Measurements from ENCODE around the gene DNAH17. TPM values are rescaled to one million over a fixed set of nuclear protein-coding genes. Genes with fewer than 3 reads are reported as not detected.

DNAH17 gene
- polyA plus RNA-seq, 3 donors = 0.01 to 0.51 (median 0.11) TPM

GRCh38 chr17:78478757-78479297, 98.4 kb downstream of the DNAH17 start:
- Mint-ChIP-seq H3K4me1 (no peaks in the 10 kb centered on the region), H3K36me3 (no peaks in the 10 kb centered on the region), H3K27ac (no peak overlapping the region), H3K9me3 (no peaks in the 10 kb centered on the region), H3K27me3 (ENCODE audit: low read depth in 3 of 3) (peaks cover 0 to 11% (median 5%) of the 10 kb centered on the region in 3 donors), H3K4me3 (no peak overlapping the region)
- Histone ChIP-seq H3K9me3 (replicated peaks in 1 of 2; ENCODE audit: control insufficient read depth in 1 of 2, insufficient read depth in 1 of 2, low read length in 2 of 2) (no peaks in the 10 kb centered on the region), H3K4me1 (ENCODE audit: control insufficient read depth in 1 of 2, insufficient read depth in 2 of 2, low read length in 2 of 2) (no peaks in the 10 kb centered on the region), H2AFZ (ENCODE audit: insufficient read depth, low read depth, low read length, poor library complexity, severe bottlenecking) (no peak overlapping the region), H3K36me3 (replicated peaks in 1 of 2; ENCODE audit: control insufficient read depth in 1 of 2, insufficient read depth in 2 of 2, low read length in 2 of 2) (no peaks in the 10 kb centered on the region), H3K27me3 (ENCODE audit: control insufficient read depth in 2 of 2, insufficient read depth in 2 of 2, low read length in 2 of 2) (peaks cover 0 to 2% of the 10 kb centered on the region in 2 donors), H3K79me2 (ENCODE audit: insufficient read depth, low read length) (no peaks in the 10 kb centered on the region), H3K4me3 (replicated peaks in 1 of 3; ENCODE audit: low read depth in 2 of 3, low read length in 3 of 3) (no peak overlapping the region), H3K4me2 (replicated peaks; ENCODE audit: extremely low read depth, low read length, poor library complexity, severe bottlenecking) (no peak overlapping the region), H3K9ac (ENCODE audit: insufficient read depth, low read length, poor library complexity, severe bottlenecking) (no peak overlapping the region), H4K20me1 (ENCODE audit: insufficient read depth, low read length) (no peaks in the 10 kb centered on the region), H3K27ac (ENCODE audit: low read depth in 1 of 2, low read length in 2 of 2) (no peak overlapping the region)
- DNase-seq = no peak
- 93% methylated on average over 5 of the region's 6 CpGs for WGBS (ENCODE audit: insufficient coverage)
- intact Hi-C loops (cut with micrococcal nuclease) = no loop called here
- no peak for TF ChIP-seq CTCF (IDR thresholded peaks at IDR 0.05)

GRCh38 chr17:78477913-78478756, 99.1 kb downstream of the DNAH17 start:
- H2AFZ ChIP-seq (ENCODE audit: insufficient read depth, low read depth, low read length, poor library complexity, severe bottlenecking) = no peak overlapping the region
- Mint-ChIP-seq H3K4me1 (no peaks in the 10 kb centered on the region), H3K27me3 (ENCODE audit: low read depth in 3 of 3) (peaks cover 0 to 13% (median 3%) of the 10 kb centered on the region in 3 donors), H3K36me3 (no peaks in the 10 kb centered on the region), H3K4me3 (no peak overlapping the region), H3K9me3 (no peaks in the 10 kb centered on the region), H3K27ac (no peak overlapping the region)
- no peak overlapping the region for H3K27ac ChIP-seq (ENCODE audit: low read depth in 1 of 2, low read length in 2 of 2)
- DNase-seq = no peak
- no peak overlapping the region for H3K4me3 ChIP-seq (replicated peaks in 1 of 3; ENCODE audit: low read depth in 2 of 3, low read length in 3 of 3)
- no peaks in the 10 kb centered on the region for H3K36me3 ChIP-seq (replicated peaks in 1 of 2; ENCODE audit: control insufficient read depth in 1 of 2, insufficient read depth in 2 of 2, low read length in 2 of 2)
- no peak overlapping the region for H3K9ac ChIP-seq (ENCODE audit: insufficient read depth, low read length, poor library complexity, severe bottlenecking)
- H3K27me3 ChIP-seq (ENCODE audit: control insufficient read depth in 2 of 2, insufficient read depth in 2 of 2, low read length in 2 of 2) = no peaks in the 10 kb centered on the region
- TF ChIP-seq CTCF (IDR thresholded peaks at IDR 0.05) = no peak
- H3K4me1 ChIP-seq (ENCODE audit: control insufficient read depth in 1 of 2, insufficient read depth in 2 of 2, low read length in 2 of 2) = no peaks in the 10 kb centered on the region
- no peaks in the 10 kb centered on the region for H3K9me3 ChIP-seq (replicated peaks in 1 of 2; ENCODE audit: control insufficient read depth in 1 of 2, insufficient read depth in 1 of 2, low read length in 2 of 2)
- WGBS (ENCODE audit: insufficient coverage) = 100% methylated on average over 2 of the region's 2 CpGs
- H3K4me2 ChIP-seq (replicated peaks; ENCODE audit: extremely low read depth, low read length, poor library complexity, severe bottlenecking) = no peak overlapping the region
- intact Hi-C loops (cut with micrococcal nuclease) = no loop called here
- H3K79me2 ChIP-seq (ENCODE audit: insufficient read depth, low read length) = no peaks in the 10 kb centered on the region
- no peaks in the 10 kb centered on the region for H4K20me1 ChIP-seq (ENCODE audit: insufficient read depth, low read length)

Measured in CD14-positive monocyte (primary cell).